IMR-90 (cell line): Measurements from ENCODE around the gene CAPN10. TPM values are rescaled to one million over a fixed set of nuclear protein-coding genes. Genes with fewer than 3 reads are reported as not detected.

ENCODE experiments used
- ATAC-seq: fragments of 200-7000 bp; cut with Tn5 transposase; 2 replicates; pipeline ENCODE4 v1.9.1; 2020; ENCODE audit warnings: low read depth, mild to moderate bottlenecking, moderate library complexity
- BruUV-seq: library from RNA; stranded (reverse); fragments of 400-500 nt; replicated peaks from 2 replicates; lab custom pipeline; 2021; lab: Mats Ljungman, UMichigan
- CTCF ChIA-PET: fragments of 300-600 bp; formaldehyde crosslinking; extraction: SDS; loops from one replicate; lab custom pipeline; 2021; ENCODE audit warnings: antibody characterized with exemption; lab: Yijun Ruan, JAX
- POLR2A ChIA-PET: fragments of 300-600 bp; sonication (Branson Sonifier 250); formaldehyde crosslinking; loops from one replicate; lab custom pipeline; 2022; ENCODE audit warnings: antibody characterized with exemption; ENCODE audit not compliant: unreplicated experiment; lab: Charles Lee
- DNase-seq: peaks from one replicate; pipeline ENCODE4 v3.0.0; 2013
- H2AFZ ChIP-seq: replicated peaks from 2 replicates; pipeline ENCODE3; 2013; ENCODE audit warnings: low read length, mild to moderate bottlenecking; ENCODE audit not compliant: poor library complexity
- H2AK5ac ChIP-seq: 2 replicates; pipeline ENCODE4 v1.6.1; 2013; ENCODE audit warnings: low read depth, low read length, inconsistent platforms
- H2AK9ac ChIP-seq: replicated peaks from 2 replicates; pipeline ENCODE3; 2013; ENCODE audit warnings: mild to moderate bottlenecking, low read depth, low read length, moderate library complexity; ENCODE audit not compliant: poor library complexity
- H2BK120ac ChIP-seq: 2 replicates; pipeline ENCODE4 v1.6.1; 2013; ENCODE audit warnings: low read depth, low read length, inconsistent platforms
- H2BK15ac ChIP-seq: 3 replicates; pipeline ENCODE4 v1.6.1; 2013; ENCODE audit warnings: low read depth, low read length, inconsistent platforms
- H2BK20ac ChIP-seq: 2 replicates; pipeline ENCODE4 v1.6.1; 2013; ENCODE audit warnings: low read depth, mild to moderate bottlenecking, inconsistent platforms, low read length, moderate library complexity
- H2BK5ac ChIP-seq: 2 replicates; pipeline ENCODE4 v1.6.1; 2013; ENCODE audit warnings: mild to moderate bottlenecking, low read depth, low read length, inconsistent platforms; ENCODE audit not compliant: poor library complexity, severe bottlenecking
- H3K14ac ChIP-seq: replicated peaks from 2 replicates; pipeline ENCODE4 v1.6.1; 2013; ENCODE audit warnings: low read depth, low read length, inconsistent platforms
- H3K18ac ChIP-seq: 2 replicates; pipeline ENCODE4 v1.6.1; 2013; ENCODE audit warnings: low read depth, low read length, control low read depth
- H3K23ac ChIP-seq: 2 replicates; pipeline ENCODE4 v1.6.1; 2013; ENCODE audit warnings: low read depth, low read length, inconsistent platforms
- H3K27ac ChIP-seq: 2 replicates; pipeline ENCODE4 v1.5.1; 2013; ENCODE audit warnings: mild to moderate bottlenecking, control low read depth, low read length; ENCODE audit not compliant: insufficient read depth
- H3K27me3 ChIP-seq: 2 replicates; pipeline ENCODE4 v1.6.1; 2013; ENCODE audit warnings: low read length; ENCODE audit not compliant: control insufficient read depth, insufficient read depth
- H3K36me3 ChIP-seq: 2 replicates; pipeline ENCODE4 v1.6.1; 2013; ENCODE audit warnings: low read length, mixed read lengths; ENCODE audit not compliant: control insufficient read depth, insufficient read depth
- H3K4ac ChIP-seq: 2 replicates; pipeline ENCODE4 v1.6.1; 2013; ENCODE audit warnings: low read depth, low read length, inconsistent platforms
- H3K4me1 ChIP-seq: 2 replicates; pipeline ENCODE4 v1.6.1; 2013; ENCODE audit warnings: low read length, mixed read lengths; ENCODE audit not compliant: control insufficient read depth, insufficient read depth
- H3K4me2 ChIP-seq: 2 replicates; pipeline ENCODE4 v1.6.1; 2013; ENCODE audit warnings: low read depth, mild to moderate bottlenecking, control low read depth, low read length, moderate library complexity
- H3K4me3 ChIP-seq: 2 replicates; pipeline ENCODE4 v1.5.1; 2013; ENCODE audit warnings: low read depth, mild to moderate bottlenecking, control low read depth, low read length, moderate library complexity; ENCODE audit not compliant: insufficient read depth
- H3K56ac ChIP-seq: 2 replicates; pipeline ENCODE4 v1.6.1; 2013; ENCODE audit warnings: low read length, inconsistent platforms; ENCODE audit not compliant: insufficient read depth; ENCODE audit errors: extremely low read depth
- H3K79me1 ChIP-seq, 2 experiments: 2 replicates each; pipeline ENCODE4 v1.6.1; 2013; ENCODE audit warnings: low read length in 2 of 2, inconsistent platforms in 1 of 2, low read depth in 1 of 2
- H3K9ac ChIP-seq: 2 replicates; pipeline ENCODE4 v1.6.1; 2013; ENCODE audit warnings: low read depth, low read length, control low read depth
- H3K9me1 ChIP-seq: 2 replicates; pipeline ENCODE4 v1.6.1; 2013; ENCODE audit warnings: low read length, inconsistent platforms; ENCODE audit not compliant: insufficient read depth
- H3K9me3 ChIP-seq: 2 replicates; pipeline ENCODE4 v1.6.1; 2013; ENCODE audit warnings: low read length; ENCODE audit not compliant: control insufficient read depth, insufficient read depth
- H4K20me1 ChIP-seq: 2 replicates; pipeline ENCODE4 v1.6.1; 2013; ENCODE audit warnings: low read length, inconsistent platforms; ENCODE audit not compliant: insufficient read depth
- H4K5ac ChIP-seq: 2 replicates; pipeline ENCODE4 v1.6.1; 2013; ENCODE audit warnings: mild to moderate bottlenecking, low read depth, low read length, control low read depth
- H4K8ac ChIP-seq, 2 experiments: 2 replicates each; pipeline ENCODE4 v1.6.1; 2013; ENCODE audit warnings: low read depth in 2 of 2, low read length in 2 of 2, control low read depth in 1 of 2, inconsistent platforms in 1 of 2
- H4K91ac ChIP-seq: 2 replicates; pipeline ENCODE4 v1.6.1; 2013; ENCODE audit warnings: low read depth, low read length, inconsistent platforms; ENCODE audit not compliant: insufficient read depth
- CEBPB ChIP-seq: IDR thresholded peaks from 2 replicates; pipeline ENCODE4 v1.6.1; 2012; ENCODE audit warnings: low read depth, low read length, improper control_type of control experiment
- CHD1 ChIP-seq: IDR thresholded peaks from 2 replicates; pipeline ENCODE4 v1.6.1; 2012; ENCODE audit warnings: low read depth, low read length, improper control_type of control experiment
- MAZ ChIP-seq: IDR thresholded peaks from 2 replicates; pipeline ENCODE4 v1.6.1; 2012; ENCODE audit warnings: low read depth, mild to moderate bottlenecking, low read length, improper control_type of control experiment, moderate library complexity, borderline replicate concordance
- RCOR1 ChIP-seq: IDR thresholded peaks from 2 replicates; pipeline ENCODE4 v1.6.1; 2012; ENCODE audit warnings: mild to moderate bottlenecking, low read length, improper control_type of control experiment; ENCODE audit not compliant: insufficient replicate concordance
- SMC3 ChIP-seq: fragments of 150-350 bp; IDR thresholded peaks from 2 replicates; pipeline ENCODE4 v1.6.1; 2016; ENCODE audit warnings: low read depth, mild to moderate bottlenecking, antibody characterized with exemption, low read length, moderate library complexity
- WGBS, 2 experiments: methylation state at CpG; one replicate each; pipeline versions ENCODE4 v1.1.5 to v1.1.7; 2013; ENCODE audit warnings: missing lambda C conversion rate in 2 of 2; ENCODE audit not compliant: insufficient read length in 1 of 2; ENCODE audit errors: extremely low coverage in 2 of 2; 5-methylcytosine and 5-hydroxymethylcytosine counted together
- dilution Hi-C: fragments of 300-500 bp; cut with HindIII; formaldehyde crosslinking; loops from one replicate; pipeline ENCODE4 v1.14.3; 2018; ENCODE audit warnings: low sequenced_read_pairs; ENCODE audit not compliant: unreplicated experiment
- in situ Hi-C: fragments of 300-500 bp; cut with MboI; formaldehyde crosslinking; loops from 3 replicates; pipeline ENCODE4 v1.14.3; 2019; ENCODE audit warnings: low sequenced_read_pairs, inconsistent platforms, mixed read lengths
- intact Hi-C: fragments of 100-400 bp; cut with micrococcal nuclease; formaldehyde crosslinking; loops from 2 replicates; pipeline ENCODE4 v1.10.0; 2022
- polyA plus RNA-seq, 3 experiments: library from polyadenylated mRNA; depleted of rRNA; stranded (reverse); fragments of >200 nt; gene quantifications; 2 replicates each; pipeline ENCODE4 v1.2.3, GENCODE V29; 2012; ENCODE audit warnings: low replicate concordance in 1 of 3
- total RNA-seq: library from RNA; depleted of rRNA; stranded (reverse); fragments of >200 nt; gene quantifications from 2 replicates; pipeline ENCODE4 v1.2.3, GENCODE V29; 2012
- TF ChIP-seq, protein P1 (sequence below): fragments of 150-350 bp; IDR thresholded peaks from 2 replicates; pipeline ENCODE4 v1.6.1; 2016; ENCODE audit warnings: low read depth, mild to moderate bottlenecking, low read length, moderate library complexity, borderline replicate concordance
- TF ChIP-seq, protein P2 (sequence below): fragments of 150-350 bp; IDR thresholded peaks from 2 replicates; pipeline ENCODE4 v1.6.1; 2017; ENCODE audit warnings: mild to moderate bottlenecking, antibody characterized with exemption, low read length, low read depth

CAPN10 gene
- total and polyA plus RNA-seq, 2 of the 4 experiments (the other 2 are of a cell fraction), result 6.3 to 20.9 TPM

DNA sequence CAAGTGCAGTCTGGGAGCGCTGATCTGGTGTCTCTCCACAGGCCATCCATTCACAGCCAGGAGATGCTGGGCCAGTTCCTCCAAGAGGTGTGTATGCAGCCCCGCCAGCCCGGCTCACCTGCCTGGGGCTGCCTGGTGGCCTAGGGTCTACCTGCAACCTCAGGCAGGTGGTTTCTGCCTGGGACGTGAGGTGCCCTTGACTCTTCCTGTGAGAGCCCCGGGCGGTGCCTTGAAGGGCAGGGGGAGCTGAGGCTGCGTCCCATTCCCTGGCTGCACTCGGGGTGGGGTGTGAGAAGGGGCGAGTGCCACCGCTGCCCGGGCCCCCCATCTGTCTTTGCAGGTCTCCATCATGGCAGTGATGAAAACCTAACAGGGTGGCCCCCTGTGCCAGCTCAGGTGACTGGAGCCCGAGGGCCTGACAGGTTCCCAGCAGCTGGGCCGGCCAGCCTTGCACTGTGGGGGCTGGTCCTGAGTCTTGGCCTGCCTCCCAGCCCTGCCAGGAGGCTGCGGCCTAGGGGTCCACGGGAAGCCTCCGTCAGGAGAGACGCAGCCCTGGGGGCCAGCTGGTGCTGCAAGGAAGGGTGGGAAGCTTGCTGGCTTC, 11.9 kb downstream of the CAPN10 start:
- no peak overlapping the region for H3K23ac ChIP-seq
- H2BK5ac ChIP-seq, result no peak overlapping the region
- no peak for TF ChIP-seq MAZ
- TF ChIP-seq, protein P1, sequence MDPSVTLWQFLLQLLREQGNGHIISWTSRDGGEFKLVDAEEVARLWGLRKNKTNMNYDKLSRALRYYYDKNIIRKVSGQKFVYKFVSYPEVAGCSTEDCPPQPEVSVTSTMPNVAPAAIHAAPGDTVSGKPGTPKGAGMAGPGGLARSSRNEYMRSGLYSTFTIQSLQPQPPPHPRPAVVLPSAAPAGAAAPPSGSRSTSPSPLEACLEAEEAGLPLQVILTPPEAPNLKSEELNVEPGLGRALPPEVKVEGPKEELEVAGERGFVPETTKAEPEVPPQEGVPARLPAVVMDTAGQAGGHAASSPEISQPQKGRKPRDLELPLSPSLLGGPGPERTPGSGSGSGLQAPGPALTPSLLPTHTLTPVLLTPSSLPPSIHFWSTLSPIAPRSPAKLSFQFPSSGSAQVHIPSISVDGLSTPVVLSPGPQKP, result no peak
- no peak for TF ChIP-seq CEBPB
- no peak for TF ChIP-seq CHD1
- TF ChIP-seq, protein P2, sequence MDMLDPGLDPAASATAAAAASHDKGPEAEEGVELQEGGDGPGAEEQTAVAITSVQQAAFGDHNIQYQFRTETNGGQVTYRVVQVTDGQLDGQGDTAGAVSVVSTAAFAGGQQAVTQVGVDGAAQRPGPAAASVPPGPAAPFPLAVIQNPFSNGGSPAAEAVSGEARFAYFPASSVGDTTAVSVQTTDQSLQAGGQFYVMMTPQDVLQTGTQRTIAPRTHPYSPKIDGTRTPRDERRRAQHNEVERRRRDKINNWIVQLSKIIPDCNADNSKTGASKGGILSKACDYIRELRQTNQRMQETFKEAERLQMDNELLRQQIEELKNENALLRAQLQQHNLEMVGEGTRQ, result no peak
- no peak for TF ChIP-seq SMC3
- TF ChIP-seq RCOR1, result no peak
- H3K79me1 ChIP-seq, result peaks cover 0 to 7% of the 10 kb centered on the region in 2 experiments; a peak in 1 of 4 replicates
- H4K91ac ChIP-seq, result no peak overlapping the region
- H3K27ac ChIP-seq, result no peak overlapping the region
- no peaks in the 10 kb centered on the region for H3K27me3 ChIP-seq
- H3K4me3 ChIP-seq, result no peak overlapping the region
- no peak overlapping the region for H3K4me2 ChIP-seq
- no peak overlapping the region for H2AK9ac ChIP-seq
- H3K9ac ChIP-seq, result no peak overlapping the region
- dilution Hi-C loops, result no loop called here
- H2AK5ac ChIP-seq, result no peak overlapping the region
- H3K4ac ChIP-seq, result no peak overlapping the region
- DNase-seq (no peak), ATAC-seq (no peak)
- no peaks in the 10 kb centered on the region; the same call in 1 of the 2 replicates for H4K20me1 ChIP-seq
- no peak overlapping the region for H2BK120ac ChIP-seq
- peaks cover 21% of the 10 kb centered on the region for H3K36me3 ChIP-seq
- no peak overlapping the region for H4K8ac ChIP-seq
- H2BK15ac ChIP-seq, result no peak overlapping the region
- in situ Hi-C loops, result no loop called here
- POLR2A ChIA-PET, result no interaction called here
- H2BK20ac ChIP-seq, result no peak overlapping the region
- no TSS peak for BruUV-seq
- H3K4me1 ChIP-seq, result no peaks in the 10 kb centered on the region
- no peaks in the 10 kb centered on the region for H3K9me1 ChIP-seq
- H3K9me3 ChIP-seq, result no peaks in the 10 kb centered on the region
- H2AFZ ChIP-seq, result no peak overlapping the region
- intact Hi-C loops, result no loop called here
- H3K18ac ChIP-seq, result no peak overlapping the region
- WGBS, 2 experiments, result 98% methylated on average over 9 of the region's 17 CpGs; no CpG with 5 or more reads in 1 of the 2 experiments
- CTCF ChIA-PET, result no interaction called here
- no peak overlapping the region for H3K14ac ChIP-seq
- H4K5ac ChIP-seq, result no peak overlapping the region
- no peak overlapping the region for H3K56ac ChIP-seq
